Stimulated activated CD8-positive, alpha-beta memory T cell treated with anti-CD3 and anti-CD28 coated beads, Interleukin-4, amount 100 ng/mL, for 1 hour (primary cell): Measurements from ENCODE around the gene HOMER2.
"Not testable (repeated sequence)": the region's sequence is repeated elsewhere in the genome, so short reads cannot be mapped to it uniquely, and the experiment has no call there.

Experiments used
- DNase-seq, 2 donors: peaks; one replicate each; pipeline ENCODE4 v3.0.0-alpha.2; 2020; ENCODE audit warnings: low read depth in 2 of 2, low spot score in 1 of 2

Gene HOMER2

DNA sequence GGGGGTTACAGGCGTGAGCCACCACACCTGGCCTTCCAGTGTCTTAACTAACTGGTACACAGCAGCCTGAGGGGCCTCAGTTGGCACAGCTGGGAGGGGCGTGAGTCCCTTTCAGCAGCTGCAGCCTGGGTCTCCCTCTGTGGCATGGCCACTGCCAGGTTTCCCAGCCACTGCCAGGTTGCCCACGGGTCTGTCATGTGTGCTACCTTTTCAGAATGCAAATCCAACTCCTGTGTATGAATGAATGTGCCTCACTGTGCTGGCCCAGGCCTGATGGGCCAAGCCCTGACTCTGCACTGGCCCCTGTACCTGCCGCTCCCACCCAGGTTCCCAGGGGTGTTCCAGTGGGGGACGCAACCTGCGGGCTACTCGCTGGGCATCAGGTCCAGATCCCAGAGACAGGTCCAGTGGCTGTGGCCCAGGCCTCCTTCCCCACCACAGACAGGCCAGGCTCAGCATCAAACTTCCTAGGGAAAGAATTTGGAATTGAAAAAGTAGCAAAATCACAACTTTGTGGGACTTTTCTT is 117.1 kb downstream of the HOMER2 start:
- DNase-seq, result no peak

- DNase-seq, result no peak
These were observed 119.2 kb downstream of the HOMER2 start for GRCh38 chr15:82833362-82833682.

GRCh38 chr15:82832601-82833361 is 119.7 kb downstream of the HOMER2 start:
- no peak for DNase-seq

DNA sequence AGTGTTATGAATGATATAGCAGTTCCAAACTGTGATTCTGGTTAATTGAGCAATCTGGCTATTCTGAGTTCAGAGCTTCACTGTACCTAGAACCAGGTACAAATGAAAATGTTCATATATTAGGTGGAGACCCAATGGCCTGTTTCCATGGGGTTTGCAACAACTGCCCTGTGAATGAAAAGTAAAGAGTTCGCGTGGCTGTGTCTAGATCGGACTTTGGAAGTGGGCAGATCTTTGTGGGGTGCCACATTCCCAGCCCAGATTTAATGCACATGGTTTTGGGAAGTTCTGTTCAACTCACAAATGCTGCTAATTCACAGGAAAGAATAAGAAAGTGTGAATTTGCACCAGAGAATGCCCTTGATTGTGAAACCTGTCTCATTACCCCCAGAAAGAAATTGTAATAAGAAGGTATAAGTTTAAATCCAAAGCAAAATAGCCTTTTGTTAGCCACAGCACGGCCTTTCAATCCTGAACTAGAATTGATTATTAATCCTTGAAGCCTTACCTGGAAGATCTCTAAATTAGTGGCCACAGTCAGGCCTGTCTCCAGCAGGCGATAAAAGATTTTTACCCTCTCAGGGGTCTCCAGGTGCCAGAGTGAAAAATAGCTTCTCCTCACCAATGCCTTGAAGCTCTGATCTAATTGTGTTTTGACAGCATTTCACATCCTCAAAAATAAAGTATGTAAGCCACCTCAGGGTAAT is 120.5 kb downstream of the HOMER2 start:
- no peak for DNase-seq

DNA sequence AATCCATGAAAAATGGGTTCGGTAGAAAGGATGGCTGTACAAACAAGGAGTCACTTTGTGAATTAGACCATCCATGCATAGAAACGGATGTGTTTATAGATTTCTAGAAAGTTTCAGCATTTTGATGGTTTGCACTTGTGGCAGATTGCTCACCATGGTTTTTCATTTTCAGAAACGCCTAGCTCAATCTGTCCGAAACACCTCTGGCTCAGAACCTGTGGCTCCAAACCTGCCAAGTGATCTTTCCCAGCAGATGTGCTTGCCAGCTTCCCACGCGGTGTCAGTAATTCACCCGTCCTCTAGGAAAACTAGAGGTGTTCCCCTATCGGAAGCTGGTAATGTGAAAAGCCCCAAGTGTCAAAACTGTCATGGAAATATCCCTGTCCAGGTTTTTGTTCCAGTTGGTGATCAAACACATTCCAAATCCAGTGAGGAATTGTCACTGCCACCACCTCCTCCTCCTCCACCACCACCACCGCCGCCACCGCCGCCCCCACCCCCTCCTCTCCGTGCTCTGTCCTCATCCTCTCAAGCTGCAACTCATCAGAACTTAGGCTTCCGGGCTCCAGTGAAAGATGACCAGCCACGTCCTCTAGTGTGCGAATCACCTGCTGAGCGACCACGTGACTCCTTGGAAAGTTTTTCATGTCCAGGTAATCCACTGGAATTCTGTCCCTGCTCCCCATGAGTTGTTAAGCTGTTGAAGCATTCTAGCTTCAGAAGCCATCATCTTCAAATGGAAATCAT is 121.9 kb downstream of the HOMER2 start:
- DNase-seq, result no peak

DNA sequence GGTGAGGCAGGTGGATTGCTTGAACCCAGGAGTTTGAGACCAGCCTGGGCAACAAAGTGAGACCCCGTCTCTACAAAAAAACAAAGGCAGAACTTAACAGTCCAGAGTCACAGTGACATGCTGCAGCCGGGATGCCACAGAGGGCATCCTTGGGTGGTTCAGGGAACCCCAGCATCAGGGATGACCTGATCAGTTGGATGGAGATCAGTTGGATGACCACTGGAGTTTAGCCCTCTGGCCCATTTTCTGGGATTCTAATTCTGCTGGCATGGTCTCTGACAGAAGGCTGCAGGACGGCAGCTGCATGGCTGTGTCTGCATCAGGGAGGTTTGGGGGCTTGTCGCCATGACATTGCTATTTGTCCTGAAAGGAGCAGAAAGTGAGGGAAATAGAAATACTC is 123.3 kb downstream of the HOMER2 start:
- DNase-seq, result no peak

DNA sequence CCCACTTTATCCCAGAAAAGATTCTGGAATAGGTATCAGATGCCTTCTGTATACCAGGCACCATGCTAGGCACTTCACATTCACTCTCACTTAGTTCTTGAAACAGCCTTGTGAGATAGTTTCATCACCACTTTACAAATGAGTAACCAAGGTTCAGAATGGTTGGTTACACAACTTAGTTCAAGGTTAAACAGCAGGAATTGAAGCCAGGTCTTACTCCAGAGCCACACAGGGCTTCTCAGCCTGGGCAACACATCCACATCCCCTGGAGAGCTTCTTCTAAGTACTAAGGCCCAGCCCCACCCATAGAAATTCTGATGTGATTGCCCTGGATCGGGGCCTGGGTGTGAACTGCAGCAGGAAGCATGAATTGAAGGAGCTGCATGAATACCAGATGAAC is 124.4 kb downstream of the HOMER2 start:
- no peak for DNase-seq

DNA sequence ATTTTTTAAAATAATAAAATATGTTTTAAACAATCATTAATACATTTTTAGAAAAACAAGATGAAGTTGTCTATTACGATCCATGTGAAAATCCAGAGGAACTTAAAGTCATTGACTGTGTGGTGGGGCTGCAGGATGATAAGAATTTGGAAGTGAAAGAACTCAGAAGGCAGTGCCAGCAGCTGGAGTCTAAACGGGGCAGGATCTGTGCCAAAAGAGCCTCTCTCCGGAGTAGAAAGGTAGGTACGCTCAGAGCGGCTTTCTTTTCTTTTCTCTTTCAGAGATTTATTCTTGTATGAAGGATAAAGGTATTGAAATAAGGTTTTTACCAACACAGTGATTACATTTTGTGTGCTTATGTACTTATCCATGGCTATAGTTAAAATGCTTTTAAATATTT is 129.5 kb downstream of the HOMER2 start:
- no peak for DNase-seq

- DNase-seq, result not testable (repeated sequence)
These were observed 130.7 kb downstream of the HOMER2 start for GRCh38 chr15:82821851-82822250.

GRCh38 chr15:82821396-82821795 is 131.1 kb downstream of the HOMER2 start:
- not testable (repeated sequence) for DNase-seq

GRCh38 chr15:82820128-82820527 is 132.4 kb downstream of the HOMER2 start:
- DNase-seq, result no peak

DNA sequence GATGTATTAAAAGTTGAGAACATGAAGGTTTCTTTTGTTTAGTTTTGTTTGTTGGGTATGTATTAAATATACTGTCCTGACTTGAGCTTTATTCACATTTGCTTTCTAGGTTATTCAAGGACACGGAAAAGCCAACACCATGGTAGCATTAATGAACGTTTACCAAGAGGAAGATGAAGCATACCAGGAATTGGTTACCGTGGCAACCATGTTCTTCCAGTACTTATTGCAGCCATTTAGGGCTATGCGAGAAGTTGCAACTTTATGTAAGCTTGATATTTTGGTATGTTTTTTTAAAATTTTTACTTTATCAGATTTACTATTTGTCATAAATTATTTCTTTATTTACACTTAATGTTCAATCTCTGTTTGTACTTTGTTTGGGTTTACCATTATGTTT is 139.5 kb downstream of the HOMER2 start:
- DNase-seq, result no peak

DNA sequence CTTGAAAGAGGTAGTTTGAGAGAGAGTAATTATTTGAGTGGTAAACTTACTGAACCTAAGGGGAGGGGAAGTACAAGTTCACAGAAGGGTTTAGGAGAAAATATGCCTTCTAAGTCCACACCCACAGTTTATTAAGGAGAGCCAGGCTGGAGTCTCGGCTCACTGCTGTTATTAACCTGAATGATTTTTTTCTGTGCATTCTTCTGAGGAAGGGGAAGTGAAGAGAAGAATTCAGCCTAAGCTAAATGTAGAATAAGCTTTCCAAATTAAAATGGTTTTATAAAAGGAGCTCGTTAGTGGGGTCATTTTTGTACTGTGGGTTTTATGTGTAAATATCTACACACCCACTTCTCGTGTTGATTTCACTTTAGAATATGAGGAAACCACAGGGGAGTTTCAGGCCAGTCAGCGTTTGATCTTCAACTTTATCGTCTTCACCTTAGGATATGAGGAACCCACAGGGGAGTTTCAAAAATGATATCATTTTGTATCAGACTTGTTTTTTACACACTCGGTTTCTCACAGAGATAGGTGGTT is 141.6 kb downstream of the HOMER2 start:
- no peak for DNase-seq

- DNase-seq, result no peak
These were observed 142.2 kb downstream of the HOMER2 start for GRCh38 chr15:82810061-82810889.

GRCh38 chr15:82809308-82810060 is 143.0 kb downstream of the HOMER2 start, which contains the start of gene WHAMM:
Gene WHAMM (plus strand): TSS chr15:82809628. CDS start chr15:82809727, 99 bp downstream.
- DNase-seq, result peak; percentile 88

DNA sequence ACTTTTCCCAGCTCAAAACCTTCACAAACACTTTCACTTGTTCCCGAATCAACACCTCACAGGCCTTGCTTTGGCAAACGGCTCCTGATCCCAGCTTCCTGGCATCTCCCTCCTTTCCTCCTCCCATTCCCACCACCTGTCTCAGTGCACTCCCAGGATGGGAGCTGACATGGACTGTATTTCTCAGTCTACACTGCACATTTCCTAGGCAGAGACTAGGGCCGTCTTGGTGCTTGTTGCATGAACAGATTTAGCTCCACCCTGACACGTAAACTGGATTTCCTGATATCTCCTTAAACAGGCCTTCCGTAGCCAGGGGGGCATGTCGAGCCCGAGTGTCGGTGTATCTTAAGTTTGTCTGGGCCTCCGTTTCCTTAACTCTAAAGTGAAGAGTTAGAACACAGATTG is 143.9 kb downstream of the HOMER2 start:
- DNase-seq, result no peak

- DNase-seq, result no peak
These were observed 144.4 kb downstream of the HOMER2 start for GRCh38 chr15:82807920-82808633.

DNA sequence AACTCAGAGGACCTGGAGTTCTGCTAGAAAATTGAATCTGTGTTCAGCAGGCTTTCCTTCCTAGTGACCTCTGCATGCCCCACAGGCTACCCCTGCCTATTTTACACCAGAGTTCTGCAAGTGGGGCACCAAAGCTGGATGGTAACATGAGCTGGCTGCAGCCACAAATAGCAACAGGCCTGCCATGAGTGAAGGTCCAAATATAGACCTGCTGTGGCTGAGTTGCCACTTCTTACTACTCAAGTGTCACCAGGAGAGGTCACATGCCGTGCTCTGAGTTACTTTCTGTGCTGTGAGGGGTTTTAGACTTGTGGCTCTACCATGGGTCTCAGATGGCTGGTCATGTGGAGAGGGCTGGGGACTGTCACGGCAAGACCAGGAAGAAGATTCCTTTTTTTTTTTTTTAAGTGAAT is 146.5 kb downstream of the HOMER2 start, which contains the start of gene FSD2:
FSD2 (minus strand) TSS at position 76 of the 413 bp plus-strand sequence. CDS start 18,679 bp downstream, outside the sequence.
- no peak for DNase-seq

GRCh38 chr15:82804575-82804949 is 148.0 kb downstream of the HOMER2 start:
- no peak for DNase-seq
